ENCODE data around the gene CTF1.
A peak's percentile ranks its signal among the peaks of the same experiment; 100 is the strongest.
"Not testable (repeated sequence)": the region's sequence is repeated elsewhere in the genome, so short reads cannot be mapped to it uniquely, and the experiment has no call there.

The CTF1 gene

GRCh38 chr16:30896261-30896888 lies at the start of gene CTF1:
CTF1 (plus strand) TSS chr16:30896614; CDS start chr16:30896644, 30 bp downstream.
- DNase-seq: peak; percentile 35 to 86 (median 67)
- intact Hi-C loops (cut with DNase I): loop anchor here (2.0 kb wide), 1 partner anchor 20 kb away; no protein-coding TSS in a partner anchor

- intact Hi-C loops (cut with DNase I): loop anchor here (10.0 kb wide), 1 partner anchor 68 kb away; no protein-coding TSS in a partner anchor
- no peak for DNase-seq
Observed at GRCh38 chr16:30846649-30847402, 49.6 kb upstream of the CTF1 start.

- intact Hi-C loops (cut with DNase I): no loop called here
- no peak for DNase-seq
Observed at GRCh38 chr16:30850246-30850645, 46.2 kb upstream of the CTF1 start.

- DNase-seq: no peak
- intact Hi-C loops (cut with DNase I): no loop called here
Observed at GRCh38 chr16:30853758-30854157, 42.7 kb upstream of the CTF1 start.

GRCh38 chr16:30858111-30858495 lies 38.3 kb upstream of the CTF1 start:
- DNase-seq: no peak
- intact Hi-C loops (cut with DNase I): no loop called here

GRCh38 chr16:30858829-30859423 lies 37.5 kb upstream of the CTF1 start:
- intact Hi-C loops (cut with DNase I): no loop called here
- DNase-seq: no peak

GRCh38 chr16:30860729-30861128 lies 35.7 kb upstream of the CTF1 start:
- DNase-seq; intact Hi-C loops (cut with DNase I): not testable (repeated sequence)

GRCh38 chr16:30863178-30863577 lies 33.2 kb upstream of the CTF1 start:
- intact Hi-C loops (cut with DNase I); DNase-seq: not testable (repeated sequence)

GRCh38 chr16:30866031-30866430 lies 30.4 kb upstream of the CTF1 start:
- intact Hi-C loops (cut with DNase I): no loop called here
- DNase-seq: no peak

- no peak for DNase-seq
- intact Hi-C loops (cut with DNase I): no loop called here
Observed at GRCh38 chr16:30867747-30868146, 28.7 kb upstream of the CTF1 start.

- no peak for DNase-seq
- intact Hi-C loops (cut with DNase I): no loop called here
Observed at GRCh38 chr16:30870904-30871303, 25.5 kb upstream of the CTF1 start.

GRCh38 chr16:30874244-30874820 lies 22.1 kb upstream of the CTF1 start:
- peak in 15 of 42 donors; percentile 6 to 64 (median 30) for DNase-seq
- intact Hi-C loops (cut with DNase I): no loop called here

GRCh38 chr16:30874821-30875717 lies 21.3 kb upstream of the CTF1 start:
- intact Hi-C loops (cut with DNase I): loop anchor here (5.0 kb wide), 2 partner anchors 68 to 88 kb away; partner anchors contain the start of gene ZNF629
- peak; percentile 78 to 97 (median 93) for DNase-seq

GRCh38 chr16:30875871-30876801 lies 20.3 kb upstream of the CTF1 start:
- DNase-seq: peak in 21 of 42 donors; percentile 7 to 51 (median 22)
- intact Hi-C loops (cut with DNase I): loop anchor here (2.0 to 5.0 kb wide), 3 partner anchors 21 to 89 kb away; partner anchors contain the start of genes CTF1 and ZNF629

- DNase-seq: no peak
- intact Hi-C loops (cut with DNase I): loop anchor here (2.0 to 5.0 kb wide), 3 partner anchors 20 to 90 kb away; partner anchors contain the start of genes CTF1 and ZNF629
Observed at GRCh38 chr16:30876867-30877266, 19.5 kb upstream of the CTF1 start.

GRCh38 chr16:30882429-30883310 lies 13.7 kb upstream of the CTF1 start:
- no peak for DNase-seq
- intact Hi-C loops (cut with DNase I): no loop called here
